ENCODE results near the gene PIGW. TPM values are rescaled to one million over a fixed set of nuclear protein-coding genes. Genes with fewer than 3 reads are reported as not detected.

The PIGW gene
- total RNA-seq, 1 experiment from 2014 or later, result 10.7 TPM

DNA sequence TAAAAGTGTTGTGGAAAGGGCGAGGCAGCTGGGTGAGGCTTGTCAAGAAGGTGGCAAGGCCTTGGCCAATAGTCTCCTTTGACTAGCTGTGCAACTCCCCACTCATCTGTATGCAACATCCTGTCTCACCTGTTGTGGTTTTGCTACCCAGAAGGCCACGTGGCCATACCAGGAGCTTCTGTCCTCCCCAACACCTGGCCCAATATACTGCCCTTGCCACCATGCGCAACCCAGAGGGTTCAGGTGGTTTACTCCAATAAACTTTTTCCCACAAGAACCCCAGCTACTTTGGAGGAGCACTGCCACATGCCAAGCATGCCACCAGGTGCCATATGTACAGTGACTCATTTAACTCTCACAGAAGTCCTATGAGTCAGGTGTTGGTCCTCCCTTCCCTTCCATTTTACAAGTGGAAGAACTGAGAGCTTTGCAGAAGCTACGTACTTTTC lies 10.3 kb upstream of the PIGW start:
- no peak for DNase-seq
- no peaks in the 10 kb centered on the region for H3K27me3 ChIP-seq (ENCODE audit: control insufficient read depth, insufficient read depth, low read length)
- H3K4me3 ChIP-seq (ENCODE audit: insufficient read depth, low read depth, low read length), result no peak overlapping the region
- H3K36me3 ChIP-seq (replicated peaks; ENCODE audit: control insufficient read depth, insufficient read depth, low read length), result peaks cover 42% of the 10 kb centered on the region

- H3K4me3 ChIP-seq (ENCODE audit: insufficient read depth, low read depth, low read length), result no peak overlapping the region
- no peak for DNase-seq
- peaks cover 42% of the 10 kb centered on the region for H3K36me3 ChIP-seq (replicated peaks; ENCODE audit: control insufficient read depth, insufficient read depth, low read length)
- H3K27me3 ChIP-seq (ENCODE audit: control insufficient read depth, insufficient read depth, low read length), result no peaks in the 10 kb centered on the region
Observed at GRCh38 chr17:36525113-36525512, 9.7 kb upstream of the PIGW start.

GRCh38 chr17:36525888-36526287 lies 8.9 kb upstream of the PIGW start:
- peaks cover 42% of the 10 kb centered on the region for H3K36me3 ChIP-seq (replicated peaks; ENCODE audit: control insufficient read depth, insufficient read depth, low read length)
- no peak overlapping the region for H3K4me3 ChIP-seq (ENCODE audit: insufficient read depth, low read depth, low read length)
- no peak for DNase-seq
- no peaks in the 10 kb centered on the region for H3K27me3 ChIP-seq (ENCODE audit: control insufficient read depth, insufficient read depth, low read length)

- H3K27me3 ChIP-seq (ENCODE audit: control insufficient read depth, insufficient read depth, low read length), result no peaks in the 10 kb centered on the region
- DNase-seq, result peak; percentile 8
- peaks cover 54% of the 10 kb centered on the region for H3K36me3 ChIP-seq (replicated peaks; ENCODE audit: control insufficient read depth, insufficient read depth, low read length)
- no peak overlapping the region for H3K4me3 ChIP-seq (ENCODE audit: insufficient read depth, low read depth, low read length)
Observed at GRCh38 chr17:36527621-36528250, 7.1 kb upstream of the PIGW start.

DNA sequence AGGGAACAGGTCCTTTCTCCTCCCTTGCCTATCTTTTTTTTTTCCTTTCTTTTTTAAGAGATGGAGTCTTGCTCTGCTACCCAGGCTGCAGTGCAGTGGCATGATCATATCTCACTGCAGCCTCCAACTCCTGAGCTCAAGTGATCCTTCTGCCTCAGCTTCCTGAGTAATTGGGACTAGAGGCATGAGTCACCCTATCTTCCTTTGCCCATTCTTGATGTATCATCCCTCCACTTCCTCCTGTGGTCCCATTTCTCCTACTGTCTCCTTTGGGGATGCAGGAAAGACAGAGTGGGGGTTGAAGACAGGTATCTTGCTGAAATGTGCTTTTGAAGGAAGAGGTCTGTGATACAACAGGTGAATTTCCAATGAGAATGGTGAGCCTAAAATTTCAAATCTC lies 5.7 kb upstream of the PIGW start:
- peaks cover 60% of the 10 kb centered on the region for H3K36me3 ChIP-seq (replicated peaks; ENCODE audit: control insufficient read depth, insufficient read depth, low read length)
- no peaks in the 10 kb centered on the region for H3K27me3 ChIP-seq (ENCODE audit: control insufficient read depth, insufficient read depth, low read length)
- no peak overlapping the region for H3K4me3 ChIP-seq (ENCODE audit: insufficient read depth, low read depth, low read length)
- no peak for DNase-seq

GRCh38 chr17:36532435-36532975 lies 2.3 kb upstream of the PIGW start:
- peaks cover 38% of the 10 kb centered on the region for H3K36me3 ChIP-seq (replicated peaks; ENCODE audit: control insufficient read depth, insufficient read depth, low read length)
- no peak overlapping the region for H3K4me3 ChIP-seq (ENCODE audit: insufficient read depth, low read depth, low read length)
- H3K27me3 ChIP-seq (ENCODE audit: control insufficient read depth, insufficient read depth, low read length), result no peaks in the 10 kb centered on the region
- DNase-seq, result no peak

DNA sequence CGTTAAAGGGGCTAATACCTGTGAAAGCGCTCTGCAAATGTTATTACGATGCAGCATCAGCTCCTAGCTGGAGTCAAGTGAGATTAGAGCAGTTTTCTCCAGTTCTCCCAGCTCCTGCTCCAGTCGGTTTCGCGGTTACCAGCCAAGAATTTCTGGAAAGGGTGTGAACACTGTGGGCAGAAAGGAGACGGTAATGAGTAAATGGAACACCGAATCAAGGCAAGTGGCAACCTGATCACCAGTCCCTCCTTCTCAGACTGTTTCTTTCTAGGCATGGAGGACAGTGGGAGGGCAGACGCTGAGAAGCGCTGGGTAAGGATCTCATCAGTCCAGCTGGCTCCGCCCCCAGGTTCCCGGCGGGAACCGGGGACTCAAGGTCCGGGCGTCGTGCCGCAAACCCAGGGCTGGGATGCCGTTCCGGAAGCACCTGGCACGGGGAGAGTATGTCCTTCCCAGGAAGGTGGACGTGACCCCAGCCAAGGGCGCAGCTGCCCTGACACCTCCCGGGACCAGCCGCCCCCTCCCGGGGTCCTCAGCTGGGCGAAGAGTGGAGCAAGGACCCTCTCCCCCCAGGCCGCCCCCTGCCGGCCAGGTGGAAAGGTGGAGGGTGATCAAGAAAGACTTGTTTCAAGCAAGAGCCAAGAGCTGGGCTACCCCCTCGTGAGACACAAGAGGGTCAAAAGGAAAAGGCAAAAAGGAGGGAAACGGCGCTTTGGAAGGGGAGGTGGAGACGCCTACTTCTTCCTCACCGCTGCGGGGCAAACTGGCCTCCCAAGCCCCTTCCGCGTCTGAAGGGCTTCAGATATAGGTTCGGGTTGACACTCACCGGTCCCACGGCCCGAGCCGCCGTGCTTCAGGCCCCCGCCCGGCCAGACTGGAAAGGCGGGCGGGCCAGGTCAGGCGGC lies 600 bp upstream of the PIGW start:
- H3K36me3 ChIP-seq (replicated peaks; ENCODE audit: control insufficient read depth, insufficient read depth, low read length), result peaks cover 29% of the 10 kb centered on the region
- peak overlapping the region; percentile 87 for H3K4me3 ChIP-seq (ENCODE audit: insufficient read depth, low read depth, low read length)
- peak; percentile 90 for DNase-seq
- H3K27me3 ChIP-seq (ENCODE audit: control insufficient read depth, insufficient read depth, low read length), result no peaks in the 10 kb centered on the region

- Histone ChIP-seq H3K36me3 (replicated peaks; ENCODE audit: control insufficient read depth, insufficient read depth, low read length) (peaks cover 26% of the 10 kb centered on the region), H3K27me3 (ENCODE audit: control insufficient read depth, insufficient read depth, low read length) (no peaks in the 10 kb centered on the region), H3K4me3 (ENCODE audit: insufficient read depth, low read depth, low read length) (peak overlapping the region; percentile 87)
- peak; percentile 15 for DNase-seq
Observed at GRCh38 chr17:36535669-36536081, 888 bp downstream of the PIGW start.

- Histone ChIP-seq H3K36me3 (replicated peaks; ENCODE audit: control insufficient read depth, insufficient read depth, low read length) (peaks cover 3% of the 10 kb centered on the region), H3K27me3 (ENCODE audit: control insufficient read depth, insufficient read depth, low read length) (no peaks in the 10 kb centered on the region), H3K4me3 (ENCODE audit: insufficient read depth, low read depth, low read length) (no peak overlapping the region)
- DNase-seq, result no peak
Observed at GRCh38 chr17:36540696-36541095, 5.9 kb downstream of the PIGW start.

GRCh38 chr17:36542755-36543154 lies 8.0 kb downstream of the PIGW start:
- Histone ChIP-seq H3K27me3 (ENCODE audit: control insufficient read depth, insufficient read depth, low read length) (no peaks in the 10 kb centered on the region), H3K4me3 (ENCODE audit: insufficient read depth, low read depth, low read length) (no peak overlapping the region), H3K36me3 (replicated peaks; ENCODE audit: control insufficient read depth, insufficient read depth, low read length) (no peaks in the 10 kb centered on the region)
- no peak for DNase-seq

GRCh38 chr17:36544044-36544306 lies 9.2 kb downstream of the PIGW start:
- no peak for DNase-seq
- Histone ChIP-seq H3K27me3 (ENCODE audit: control insufficient read depth, insufficient read depth, low read length) (no peaks in the 10 kb centered on the region), H3K4me3 (ENCODE audit: insufficient read depth, low read depth, low read length) (peak overlapping the region; percentile 92), H3K36me3 (replicated peaks; ENCODE audit: control insufficient read depth, insufficient read depth, low read length) (no peaks in the 10 kb centered on the region)

- H3K27me3 ChIP-seq (ENCODE audit: control insufficient read depth, insufficient read depth, low read length), result no peaks in the 10 kb centered on the region
- H3K4me3 ChIP-seq (ENCODE audit: insufficient read depth, low read depth, low read length), result peak within 1 kb of the TSS; percentile 92
- H3K36me3 ChIP-seq (replicated peaks; ENCODE audit: control insufficient read depth, insufficient read depth, low read length), result no peaks in the 10 kb centered on the region
- peak; percentile 97 for DNase-seq
Observed at GRCh38 chr17:36544307-36545076, 9.7 kb downstream of the PIGW start, which contains the start of gene GGNBP2. Gene GGNBP2 (plus strand): TSS chr17:36544919. CDS start chr17:36545725, 806 bp downstream.

GRCh38 chr17:36545077-36545464 lies 10.3 kb downstream of the PIGW start:
- H3K36me3 ChIP-seq (replicated peaks; ENCODE audit: control insufficient read depth, insufficient read depth, low read length), result no peaks in the 10 kb centered on the region
- no peaks in the 10 kb centered on the region for H3K27me3 ChIP-seq (ENCODE audit: control insufficient read depth, insufficient read depth, low read length)
- no peak for DNase-seq
- peak overlapping the region; percentile 92 for H3K4me3 ChIP-seq (ENCODE audit: insufficient read depth, low read depth, low read length)
